Activated naive CD4-positive, alpha-beta T cell treated with anti-CD3 and anti-CD28 coated beads for 36 hours (primary cell): ENCODE measurements around the gene PSAT1. TPM values are rescaled to one million over a fixed set of nuclear protein-coding genes. Genes with fewer than 3 reads are reported as not detected.

Experiments
- CTCF ChIA-PET: fragments of 350-600 bp; sonication (Branson Sonifier 250); formaldehyde crosslinking; loops from one replicate; lab custom pipeline; 2021; ENCODE audit warnings: antibody characterized with exemption; lab: Charles Lee
- DNase-seq: peaks from one replicate; pipeline ENCODE4 v3.0.0-alpha.2; 2020
- H3K27ac Mint-ChIP-seq: one replicate; pipeline ENCODE4 v1.8.0; 2021; ENCODE audit warnings: mild to moderate bottlenecking, mixed read lengths
- H3K27me3 Mint-ChIP-seq: one replicate; pipeline ENCODE4 v1.8.0; 2021; ENCODE audit warnings: low read depth, mixed read lengths
- H3K36me3 Mint-ChIP-seq: one replicate; pipeline ENCODE4 v1.8.0; 2021; ENCODE audit warnings: low read depth, mixed read lengths
- H3K4me1 Mint-ChIP-seq: one replicate; pipeline ENCODE4 v1.8.0; 2021; ENCODE audit warnings: low read depth, mixed read lengths
- H3K4me3 Mint-ChIP-seq: one replicate; pipeline ENCODE4 v1.8.0; 2021; ENCODE audit warnings: mild to moderate bottlenecking, moderate library complexity, mixed read lengths
- H3K9me3 Mint-ChIP-seq: one replicate; pipeline ENCODE4 v1.8.0; 2021; ENCODE audit warnings: mixed read lengths
- intact Hi-C: fragments of 100-400 bp; cut with micrococcal nuclease; formaldehyde crosslinking; loops from one replicate; pipeline ENCODE4 v1.15.1; 2023
- total RNA-seq, 2 experiments: library from RNA; stranded (reverse); gene quantifications; one replicate each; pipeline ENCODE4 v1.2.3, GENCODE V29; 2021

Gene PSAT1
- total RNA-seq, 2 experiments from 2014 or later, result 235 to 240 TPM

GRCh38 chr9:78295177-78295575 lies 1.7 kb upstream of the PSAT1 start:
- CTCF ChIA-PET, result no interaction called here

GRCh38 chr9:78295731-78296130 lies 1.2 kb upstream of the PSAT1 start:
- peak overlapping the region; percentile 94 for H3K27ac Mint-ChIP-seq
- intact Hi-C loops, result loop anchor here (2.0 to 10.0 kb wide), 6 partner anchors 35 to 821 kb away; no protein-coding TSS in a partner anchor
- peaks cover 35% of the 10 kb centered on the region for H3K4me1 Mint-ChIP-seq
- peaks cover 20% of the 10 kb centered on the region for H3K36me3 Mint-ChIP-seq
- DNase-seq, result no peak
- no peaks in the 10 kb centered on the region for H3K9me3 Mint-ChIP-seq
- CTCF ChIA-PET, result interaction anchor here (0.7 kb wide), 1 partner anchor 113 kb away, joined by 3 read pairs; no protein-coding TSS in a partner anchor
- no peaks in the 10 kb centered on the region for H3K27me3 Mint-ChIP-seq
- H3K4me3 Mint-ChIP-seq, result peak overlapping the region; percentile 81

More at GRCh38 chr9:78295177-78295575, 1.7 kb upstream of the PSAT1 start:
- no peak overlapping the region for H3K4me3 Mint-ChIP-seq
- H3K4me1 Mint-ChIP-seq, result peaks cover 32% of the 10 kb centered on the region
- no peak for DNase-seq
- intact Hi-C loops, result loop anchor here (5.0 to 10.0 kb wide), 3 partner anchors 163 to 820 kb away; no protein-coding TSS in a partner anchor
- H3K36me3 Mint-ChIP-seq, result peaks cover 18% of the 10 kb centered on the region
- no peaks in the 10 kb centered on the region for H3K27me3 Mint-ChIP-seq
- H3K9me3 Mint-ChIP-seq, result no peaks in the 10 kb centered on the region
- no peak overlapping the region for H3K27ac Mint-ChIP-seq

GRCh38 chr9:78296201-78296892 lies 578 bp upstream of the PSAT1 start:
- Mint-ChIP-seq H3K36me3 (peaks cover 23% of the 10 kb centered on the region), H3K4me1 (peaks cover 36% of the 10 kb centered on the region), H3K9me3 (no peaks in the 10 kb centered on the region), H3K27me3 (no peaks in the 10 kb centered on the region), H3K4me3 (peak overlapping the region; percentile 81), H3K27ac (peak overlapping the region; percentile 94)
- intact Hi-C loops, result loop anchor here (2.0 to 10.0 kb wide), 6 partner anchors 36 to 822 kb away; no protein-coding TSS in a partner anchor
- CTCF ChIA-PET, result interaction anchor here (0.7 to 1.1 kb wide), 4 partner anchors 11 to 113 kb away, joined by 3 read pairs; no protein-coding TSS in a partner anchor
- DNase-seq, result peak; percentile 41

GRCh38 chr9:78297672-78297961 lies 692 bp downstream of the PSAT1 start:
- CTCF ChIA-PET, result interaction anchor here (0.7 to 1.1 kb wide), 3 partner anchors 16 to 543 kb away, joined by 3 to 4 read pairs (median 3); no protein-coding TSS in a partner anchor
- Mint-ChIP-seq H3K4me3 (peak overlapping the region; percentile 81), H3K36me3 (peaks cover 32% of the 10 kb centered on the region), H3K9me3 (no peaks in the 10 kb centered on the region), H3K27ac (peak overlapping the region; percentile 73), H3K4me1 (peaks cover 39% of the 10 kb centered on the region), H3K27me3 (no peaks in the 10 kb centered on the region)
- intact Hi-C loops, result loop anchor here (1.0 to 10.0 kb wide), 9 partner anchors 37 to 1274 kb away; partner anchors contain the start of genes CEP78, TLE4 and VPS13A
- DNase-seq, result no peak

- peak overlapping the region; percentile 81 for H3K4me3 Mint-ChIP-seq
- H3K27ac Mint-ChIP-seq, result peak overlapping the region; percentile 73
- peaks cover 34% of the 10 kb centered on the region for H3K4me1 Mint-ChIP-seq
- peaks cover 34% of the 10 kb centered on the region for H3K36me3 Mint-ChIP-seq
- no peak for DNase-seq
- CTCF ChIA-PET, result interaction anchor here (0.7 kb wide), 1 partner anchor 544 kb away, joined by 4 read pairs; no protein-coding TSS in a partner anchor
- no peaks in the 10 kb centered on the region for H3K27me3 Mint-ChIP-seq
- no peaks in the 10 kb centered on the region for H3K9me3 Mint-ChIP-seq
- intact Hi-C loops, result loop anchor here (5.0 to 10.0 kb wide), 3 partner anchors 166 to 823 kb away; no protein-coding TSS in a partner anchor
Observed at GRCh38 chr9:78298046-78298765, 1.3 kb downstream of the PSAT1 start.

- DNase-seq, result no peak
- H3K27ac Mint-ChIP-seq, result no peak overlapping the region
- H3K4me1 Mint-ChIP-seq, result peaks cover 30% of the 10 kb centered on the region
- H3K4me3 Mint-ChIP-seq, result no peak overlapping the region
- H3K9me3 Mint-ChIP-seq, result no peaks in the 10 kb centered on the region
- CTCF ChIA-PET, result interaction anchor here (0.6 to 0.7 kb wide), 2 partner anchors 10 to 44 kb away, joined by 3 read pairs; no protein-coding TSS in a partner anchor
- no peaks in the 10 kb centered on the region for H3K27me3 Mint-ChIP-seq
- peaks cover 49% of the 10 kb centered on the region for H3K36me3 Mint-ChIP-seq
- intact Hi-C loops, result no loop called here
Observed at GRCh38 chr9:78300209-78300608, 3.3 kb downstream of the PSAT1 start.

GRCh38 chr9:78301466-78301865 lies 4.5 kb downstream of the PSAT1 start:
- CTCF ChIA-PET, result no interaction called here
- H3K27me3 Mint-ChIP-seq, result no peaks in the 10 kb centered on the region
- intact Hi-C loops, result no loop called here
- DNase-seq, result no peak
- H3K4me1 Mint-ChIP-seq, result peaks cover 20% of the 10 kb centered on the region
- H3K4me3 Mint-ChIP-seq, result no peak overlapping the region
- H3K9me3 Mint-ChIP-seq, result no peaks in the 10 kb centered on the region
- peaks cover 62% of the 10 kb centered on the region for H3K36me3 Mint-ChIP-seq
- no peak overlapping the region for H3K27ac Mint-ChIP-seq

- CTCF ChIA-PET, result no interaction called here
- Mint-ChIP-seq H3K27ac (peak overlapping the region; percentile 15), H3K27me3 (no peaks in the 10 kb centered on the region), H3K4me1 (peaks cover 17% of the 10 kb centered on the region), H3K4me3 (no peak overlapping the region), H3K36me3 (peaks cover 70% of the 10 kb centered on the region), H3K9me3 (no peaks in the 10 kb centered on the region)
- intact Hi-C loops, result no loop called here
- no peak for DNase-seq
Observed at GRCh38 chr9:78303377-78304062, 6.6 kb downstream of the PSAT1 start.

GRCh38 chr9:78304357-78304756 lies 7.4 kb downstream of the PSAT1 start:
- H3K36me3 Mint-ChIP-seq, result peaks cover 67% of the 10 kb centered on the region
- no peak for DNase-seq
- intact Hi-C loops, result no loop called here
- no peak overlapping the region for H3K4me3 Mint-ChIP-seq
- peaks cover 14% of the 10 kb centered on the region for H3K4me1 Mint-ChIP-seq
- CTCF ChIA-PET, result no interaction called here
- H3K27me3 Mint-ChIP-seq, result no peaks in the 10 kb centered on the region
- no peak overlapping the region for H3K27ac Mint-ChIP-seq
- no peaks in the 10 kb centered on the region for H3K9me3 Mint-ChIP-seq

GRCh38 chr9:78306222-78307076 lies 9.5 kb downstream of the PSAT1 start:
- peaks cover 74% of the 10 kb centered on the region for H3K36me3 Mint-ChIP-seq
- CTCF ChIA-PET, result no interaction called here
- no peaks in the 10 kb centered on the region for H3K9me3 Mint-ChIP-seq
- no peak for DNase-seq
- peaks cover 4% of the 10 kb centered on the region for H3K4me1 Mint-ChIP-seq
- H3K27ac Mint-ChIP-seq, result no peak overlapping the region
- intact Hi-C loops, result no loop called here
- no peak overlapping the region for H3K4me3 Mint-ChIP-seq
- H3K27me3 Mint-ChIP-seq, result no peaks in the 10 kb centered on the region

GRCh38 chr9:78307360-78307759 lies 10.4 kb downstream of the PSAT1 start:
- Mint-ChIP-seq H3K4me3 (no peak overlapping the region), H3K9me3 (no peaks in the 10 kb centered on the region), H3K27ac (no peak overlapping the region), H3K36me3 (peaks cover 75% of the 10 kb centered on the region), H3K27me3 (no peaks in the 10 kb centered on the region), H3K4me1 (no peaks in the 10 kb centered on the region)
- intact Hi-C loops, result no loop called here
- no peak for DNase-seq
- CTCF ChIA-PET, result no interaction called here
